Endothelial cell of umbilical vein (primary cell): Measurements from ENCODE around the gene UCMA.

Source experiments
- EZH2 ChIP-seq: IDR thresholded peaks from 2 replicates; pipeline ENCODE4 v1.6.1; 2012; ENCODE audit warnings: borderline replicate concordance, low read depth, mild to moderate bottlenecking, moderate library complexity, low read length, inconsistent platforms; ENCODE audit not compliant: severe bottlenecking
- FOS ChIP-seq: IDR thresholded peaks from 2 replicates; pipeline ENCODE4 v1.6.1; 2011; ENCODE audit warnings: mild to moderate bottlenecking, low read length, moderate library complexity, borderline replicate concordance; ENCODE audit not compliant: insufficient read depth
- GATA2 ChIP-seq: IDR thresholded peaks from 2 replicates; pipeline ENCODE4 v1.7.0; 2011; ENCODE audit warnings: low read depth, mild to moderate bottlenecking, moderate library complexity, mixed read lengths, low read length; ENCODE audit not compliant: insufficient read length, insufficient read depth
- JUN ChIP-seq: IDR thresholded peaks from 2 replicates; pipeline ENCODE4 v1.6.1; 2011; ENCODE audit warnings: borderline replicate concordance, low read depth; ENCODE audit not compliant: insufficient read length, insufficient read depth
- MYC ChIP-seq: IDR thresholded peaks from one replicate; pipeline ENCODE4 v1.6.1; 2011; ENCODE audit warnings: mild to moderate bottlenecking, low read depth, low read length
- POLR2A ChIP-seq: IDR thresholded peaks from 2 replicates; pipeline ENCODE4 v1.6.1; 2012; ENCODE audit warnings: low read depth, mild to moderate bottlenecking, control low read depth, low read length
- POLR2AphosphoS5 ChIP-seq: IDR thresholded peaks from 2 replicates; pipeline ENCODE4 v1.6.1; 2012; ENCODE audit warnings: low read depth, mild to moderate bottlenecking, control low read depth, low read length, moderate library complexity; ENCODE audit not compliant: insufficient read depth
- TF ChIP-seq, protein P1 (sequence below): IDR thresholded peaks from 2 replicates; pipeline ENCODE4 v1.6.1; 2011; ENCODE audit not compliant: insufficient read depth, insufficient read length
- TF ChIP-seq, protein P2 (sequence below), 2 donors: IDR thresholded peaks; 1 replicate in 1 of 2; 2 replicates in 1 of 2; pipeline ENCODE4 v1.5.1; 2011; ENCODE audit warnings: low read length in 2 of 2, mild to moderate bottlenecking in 2 of 2, moderate library complexity in 2 of 2, control low read depth in 1 of 2, inconsistent platforms in 1 of 2, low read depth in 1 of 2; ENCODE audit not compliant: insufficient read depth in 1 of 2; ENCODE audit errors: extremely low read depth in 1 of 2

- TF ChIP-seq POLR2A (no peak), POLR2AphosphoS5 (no peak), JUN (no peak), MYC (no peak), EZH2 (no peak), GATA2 (no peak), FOS (no peak)
- TF ChIP-seq, protein P1, sequence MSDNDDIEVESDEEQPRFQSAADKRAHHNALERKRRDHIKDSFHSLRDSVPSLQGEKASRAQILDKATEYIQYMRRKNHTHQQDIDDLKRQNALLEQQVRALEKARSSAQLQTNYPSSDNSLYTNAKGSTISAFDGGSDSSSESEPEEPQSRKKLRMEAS: no peak
- TF ChIP-seq, protein P2, sequence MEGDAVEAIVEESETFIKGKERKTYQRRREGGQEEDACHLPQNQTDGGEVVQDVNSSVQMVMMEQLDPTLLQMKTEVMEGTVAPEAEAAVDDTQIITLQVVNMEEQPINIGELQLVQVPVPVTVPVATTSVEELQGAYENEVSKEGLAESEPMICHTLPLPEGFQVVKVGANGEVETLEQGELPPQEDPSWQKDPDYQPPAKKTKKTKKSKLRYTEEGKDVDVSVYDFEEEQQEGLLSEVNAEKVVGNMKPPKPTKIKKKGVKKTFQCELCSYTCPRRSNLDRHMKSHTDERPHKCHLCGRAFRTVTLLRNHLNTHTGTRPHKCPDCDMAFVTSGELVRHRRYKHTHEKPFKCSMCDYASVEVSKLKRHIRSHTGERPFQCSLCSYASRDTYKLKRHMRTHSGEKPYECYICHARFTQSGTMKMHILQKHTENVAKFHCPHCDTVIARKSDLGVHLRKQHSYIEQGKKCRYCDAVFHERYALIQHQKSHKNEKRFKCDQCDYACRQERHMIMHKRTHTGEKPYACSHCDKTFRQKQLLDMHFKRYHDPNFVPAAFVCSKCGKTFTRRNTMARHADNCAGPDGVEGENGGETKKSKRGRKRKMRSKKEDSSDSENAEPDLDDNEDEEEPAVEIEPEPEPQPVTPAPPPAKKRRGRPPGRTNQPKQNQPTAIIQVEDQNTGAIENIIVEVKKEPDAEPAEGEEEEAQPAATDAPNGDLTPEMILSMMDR (IDR thresholded peaks at IDR 0.05; ENCODE audit: extremely low read depth in 1 of 2, insufficient read depth in 1 of 2, low read depth in 1 of 2, low read length in 2 of 2): no peak
Observed at GRCh38 chr10:13190816-13191215, 43.4 kb downstream of the UCMA start.
